PFSK-1 (cell line): ENCODE results near the gene PNKD.

ENCODE experiments used
- POLR2AphosphoS5 ChIP-seq: IDR thresholded peaks from 2 replicates; pipeline ENCODE4 v1.6.1; 2012; ENCODE audit warnings: low read depth, mild to moderate bottlenecking, control low read depth, low read length, moderate library complexity
- SIN3A ChIP-seq: IDR thresholded peaks from 2 replicates; pipeline ENCODE4 v1.6.1; 2012; ENCODE audit warnings: mild to moderate bottlenecking, low read length, moderate library complexity, borderline replicate concordance; ENCODE audit not compliant: insufficient read depth
- TAF1 ChIP-seq: IDR thresholded peaks from 2 replicates; pipeline ENCODE4 v1.6.1; 2012; ENCODE audit warnings: low read length, control low read depth, borderline replicate concordance; ENCODE audit not compliant: insufficient read depth
- TF ChIP-seq, protein P1 (sequence below), 2 experiments: IDR thresholded peaks; 2 replicates each; pipeline versions ENCODE4 v1.6.1 to v1.8.0; 2011 to 2012; ENCODE audit warnings: low read depth in 2 of 2, low read length in 2 of 2, control low read depth in 1 of 2, inconsistent platforms in 1 of 2, mild to moderate bottlenecking in 1 of 2, moderate library complexity in 1 of 2; ENCODE audit not compliant: insufficient read depth in 1 of 2

DNA sequence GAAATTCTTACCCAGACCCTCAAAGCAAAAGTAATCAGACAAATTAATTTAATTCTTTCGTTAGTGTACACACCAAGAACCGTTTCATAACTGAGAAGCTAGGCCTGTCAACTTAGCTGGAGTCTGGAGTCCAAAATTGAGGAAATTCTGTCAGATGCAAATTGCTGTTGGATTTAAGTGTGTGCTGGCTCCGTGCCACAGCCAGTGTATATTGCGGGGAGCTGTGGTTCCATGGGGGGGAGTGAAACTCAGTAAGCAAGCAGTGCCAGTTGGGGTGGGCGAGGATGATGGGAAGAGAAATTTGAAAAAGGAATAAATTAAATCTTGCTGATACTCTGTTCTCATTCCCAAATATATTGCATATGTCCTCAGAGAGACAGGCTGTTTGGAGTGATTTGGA lies 49.3 kb upstream of the PNKD start:
- TF ChIP-seq TAF1 (no peak), POLR2AphosphoS5 (no peak), SIN3A (no peak)
- TF ChIP-seq, protein P1, sequence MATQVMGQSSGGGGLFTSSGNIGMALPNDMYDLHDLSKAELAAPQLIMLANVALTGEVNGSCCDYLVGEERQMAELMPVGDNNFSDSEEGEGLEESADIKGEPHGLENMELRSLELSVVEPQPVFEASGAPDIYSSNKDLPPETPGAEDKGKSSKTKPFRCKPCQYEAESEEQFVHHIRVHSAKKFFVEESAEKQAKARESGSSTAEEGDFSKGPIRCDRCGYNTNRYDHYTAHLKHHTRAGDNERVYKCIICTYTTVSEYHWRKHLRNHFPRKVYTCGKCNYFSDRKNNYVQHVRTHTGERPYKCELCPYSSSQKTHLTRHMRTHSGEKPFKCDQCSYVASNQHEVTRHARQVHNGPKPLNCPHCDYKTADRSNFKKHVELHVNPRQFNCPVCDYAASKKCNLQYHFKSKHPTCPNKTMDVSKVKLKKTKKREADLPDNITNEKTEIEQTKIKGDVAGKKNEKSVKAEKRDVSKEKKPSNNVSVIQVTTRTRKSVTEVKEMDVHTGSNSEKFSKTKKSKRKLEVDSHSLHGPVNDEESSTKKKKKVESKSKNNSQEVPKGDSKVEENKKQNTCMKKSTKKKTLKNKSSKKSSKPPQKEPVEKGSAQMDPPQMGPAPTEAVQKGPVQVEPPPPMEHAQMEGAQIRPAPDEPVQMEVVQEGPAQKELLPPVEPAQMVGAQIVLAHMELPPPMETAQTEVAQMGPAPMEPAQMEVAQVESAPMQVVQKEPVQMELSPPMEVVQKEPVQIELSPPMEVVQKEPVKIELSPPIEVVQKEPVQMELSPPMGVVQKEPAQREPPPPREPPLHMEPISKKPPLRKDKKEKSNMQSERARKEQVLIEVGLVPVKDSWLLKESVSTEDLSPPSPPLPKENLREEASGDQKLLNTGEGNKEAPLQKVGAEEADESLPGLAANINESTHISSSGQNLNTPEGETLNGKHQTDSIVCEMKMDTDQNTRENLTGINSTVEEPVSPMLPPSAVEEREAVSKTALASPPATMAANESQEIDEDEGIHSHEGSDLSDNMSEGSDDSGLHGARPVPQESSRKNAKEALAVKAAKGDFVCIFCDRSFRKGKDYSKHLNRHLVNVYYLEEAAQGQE (IDR thresholded peaks at IDR 0.05; ENCODE audit: insufficient read depth in 1 of 2, low read depth in 2 of 2, low read length in 2 of 2): no peak
